ENCODE data around the gene HORMAD2.

DNA sequence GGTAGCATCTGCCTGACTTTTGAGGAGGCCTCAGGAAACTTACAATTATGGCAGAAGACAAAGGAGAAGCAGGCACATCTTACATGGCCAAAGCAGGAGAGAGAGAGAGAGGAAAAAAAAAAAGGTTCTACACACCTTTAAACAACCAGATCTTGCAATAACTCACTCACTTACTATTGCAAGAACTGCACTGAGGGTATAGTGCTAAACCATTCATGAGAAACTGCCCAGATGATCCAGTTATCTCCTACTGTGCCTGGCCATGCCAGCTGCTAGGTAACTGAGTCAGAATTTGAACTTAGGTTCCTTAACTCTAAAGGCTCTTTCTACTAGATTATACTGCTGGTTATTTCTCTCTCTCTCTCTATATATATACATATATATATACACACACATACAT lies 7.3 kb downstream of the HORMAD2 start:
- TF ChIP-seq, protein P1, sequence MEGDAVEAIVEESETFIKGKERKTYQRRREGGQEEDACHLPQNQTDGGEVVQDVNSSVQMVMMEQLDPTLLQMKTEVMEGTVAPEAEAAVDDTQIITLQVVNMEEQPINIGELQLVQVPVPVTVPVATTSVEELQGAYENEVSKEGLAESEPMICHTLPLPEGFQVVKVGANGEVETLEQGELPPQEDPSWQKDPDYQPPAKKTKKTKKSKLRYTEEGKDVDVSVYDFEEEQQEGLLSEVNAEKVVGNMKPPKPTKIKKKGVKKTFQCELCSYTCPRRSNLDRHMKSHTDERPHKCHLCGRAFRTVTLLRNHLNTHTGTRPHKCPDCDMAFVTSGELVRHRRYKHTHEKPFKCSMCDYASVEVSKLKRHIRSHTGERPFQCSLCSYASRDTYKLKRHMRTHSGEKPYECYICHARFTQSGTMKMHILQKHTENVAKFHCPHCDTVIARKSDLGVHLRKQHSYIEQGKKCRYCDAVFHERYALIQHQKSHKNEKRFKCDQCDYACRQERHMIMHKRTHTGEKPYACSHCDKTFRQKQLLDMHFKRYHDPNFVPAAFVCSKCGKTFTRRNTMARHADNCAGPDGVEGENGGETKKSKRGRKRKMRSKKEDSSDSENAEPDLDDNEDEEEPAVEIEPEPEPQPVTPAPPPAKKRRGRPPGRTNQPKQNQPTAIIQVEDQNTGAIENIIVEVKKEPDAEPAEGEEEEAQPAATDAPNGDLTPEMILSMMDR (IDR thresholded peaks at IDR 0.05) = no peak
- TF ChIP-seq EZH2 (IDR thresholded peaks at IDR 0.05; ENCODE audit: borderline replicate concordance, insufficient read depth, low read depth, low read length, poor library complexity, severe bottlenecking) = no peak

Measured in B cell (primary cell).